Brain pericyte (primary cell): Measurements from ENCODE around the gene NPLOC4.

Source experiments
- DNase-seq: peaks from one replicate; pipeline ENCODE4 v3.0.0-alpha.2; 2012; ENCODE audit warnings: low read depth, low spot score

The NPLOC4 gene

GRCh38 chr17:81508639-81509206, 128.2 kb downstream of the NPLOC4 start:
- no peak for DNase-seq
